Measurements from ENCODE around the gene NDEL1. TPM values are rescaled to one million over a fixed set of nuclear protein-coding genes. Genes with fewer than 3 reads are reported as not detected.

NDEL1 gene
- total and polyA plus RNA-seq, 9 of the 15 experiments (the other 6 are each of a cell fraction or from before 2014, with no cell fraction given) = 0.86 to 30.5 (median 22.7) TPM

DNA sequence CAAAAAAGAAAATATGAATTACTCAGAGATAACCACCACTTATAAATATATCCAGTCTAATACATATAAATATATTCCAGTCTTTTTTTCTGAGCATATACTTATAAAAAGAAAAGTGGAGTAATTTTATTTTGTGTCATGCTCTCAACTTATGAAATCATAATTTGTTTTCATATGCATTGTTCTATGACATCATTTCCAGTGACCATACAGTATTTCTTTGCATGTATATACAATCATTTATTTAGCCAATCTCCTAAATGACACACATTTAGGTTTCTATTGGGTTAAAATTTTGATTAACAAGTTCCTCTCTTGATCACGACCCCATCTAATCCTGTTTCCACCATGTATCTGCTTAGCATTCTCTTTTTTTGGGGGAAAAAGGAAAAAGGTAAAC, 16.4 kb upstream of the NDEL1 start (continued):
- TF ChIP-seq, protein P1, sequence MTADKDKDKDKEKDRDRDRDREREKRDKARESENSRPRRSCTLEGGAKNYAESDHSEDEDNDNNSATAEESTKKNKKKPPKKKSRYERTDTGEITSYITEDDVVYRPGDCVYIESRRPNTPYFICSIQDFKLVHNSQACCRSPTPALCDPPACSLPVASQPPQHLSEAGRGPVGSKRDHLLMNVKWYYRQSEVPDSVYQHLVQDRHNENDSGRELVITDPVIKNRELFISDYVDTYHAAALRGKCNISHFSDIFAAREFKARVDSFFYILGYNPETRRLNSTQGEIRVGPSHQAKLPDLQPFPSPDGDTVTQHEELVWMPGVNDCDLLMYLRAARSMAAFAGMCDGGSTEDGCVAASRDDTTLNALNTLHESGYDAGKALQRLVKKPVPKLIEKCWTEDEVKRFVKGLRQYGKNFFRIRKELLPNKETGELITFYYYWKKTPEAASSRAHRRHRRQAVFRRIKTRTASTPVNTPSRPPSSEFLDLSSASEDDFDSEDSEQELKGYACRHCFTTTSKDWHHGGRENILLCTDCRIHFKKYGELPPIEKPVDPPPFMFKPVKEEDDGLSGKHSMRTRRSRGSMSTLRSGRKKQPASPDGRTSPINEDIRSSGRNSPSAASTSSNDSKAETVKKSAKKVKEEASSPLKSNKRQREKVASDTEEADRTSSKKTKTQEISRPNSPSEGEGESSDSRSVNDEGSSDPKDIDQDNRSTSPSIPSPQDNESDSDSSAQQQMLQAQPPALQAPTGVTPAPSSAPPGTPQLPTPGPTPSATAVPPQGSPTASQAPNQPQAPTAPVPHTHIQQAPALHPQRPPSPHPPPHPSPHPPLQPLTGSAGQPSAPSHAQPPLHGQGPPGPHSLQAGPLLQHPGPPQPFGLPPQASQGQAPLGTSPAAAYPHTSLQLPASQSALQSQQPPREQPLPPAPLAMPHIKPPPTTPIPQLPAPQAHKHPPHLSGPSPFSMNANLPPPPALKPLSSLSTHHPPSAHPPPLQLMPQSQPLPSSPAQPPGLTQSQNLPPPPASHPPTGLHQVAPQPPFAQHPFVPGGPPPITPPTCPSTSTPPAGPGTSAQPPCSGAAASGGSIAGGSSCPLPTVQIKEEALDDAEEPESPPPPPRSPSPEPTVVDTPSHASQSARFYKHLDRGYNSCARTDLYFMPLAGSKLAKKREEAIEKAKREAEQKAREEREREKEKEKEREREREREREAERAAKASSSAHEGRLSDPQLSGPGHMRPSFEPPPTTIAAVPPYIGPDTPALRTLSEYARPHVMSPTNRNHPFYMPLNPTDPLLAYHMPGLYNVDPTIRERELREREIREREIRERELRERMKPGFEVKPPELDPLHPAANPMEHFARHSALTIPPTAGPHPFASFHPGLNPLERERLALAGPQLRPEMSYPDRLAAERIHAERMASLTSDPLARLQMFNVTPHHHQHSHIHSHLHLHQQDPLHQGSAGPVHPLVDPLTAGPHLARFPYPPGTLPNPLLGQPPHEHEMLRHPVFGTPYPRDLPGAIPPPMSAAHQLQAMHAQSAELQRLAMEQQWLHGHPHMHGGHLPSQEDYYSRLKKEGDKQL (CRISPR knock-in tag; IDR thresholded peaks at IDR 0.05; ENCODE audit: borderline replicate concordance) = no peak
- TF ChIP-seq SNIP1 (IDR thresholded peaks at IDR 0.05; ENCODE audit: low read depth) = no peak
- TF ChIP-seq ZNF695 (CRISPR knock-in tag; IDR thresholded peaks at IDR 0.05) = no peak
- no peak for TF ChIP-seq PTTG1 (tag; IDR thresholded peaks at IDR 0.05; ENCODE audit: low read depth)
- TF ChIP-seq, protein P2, sequence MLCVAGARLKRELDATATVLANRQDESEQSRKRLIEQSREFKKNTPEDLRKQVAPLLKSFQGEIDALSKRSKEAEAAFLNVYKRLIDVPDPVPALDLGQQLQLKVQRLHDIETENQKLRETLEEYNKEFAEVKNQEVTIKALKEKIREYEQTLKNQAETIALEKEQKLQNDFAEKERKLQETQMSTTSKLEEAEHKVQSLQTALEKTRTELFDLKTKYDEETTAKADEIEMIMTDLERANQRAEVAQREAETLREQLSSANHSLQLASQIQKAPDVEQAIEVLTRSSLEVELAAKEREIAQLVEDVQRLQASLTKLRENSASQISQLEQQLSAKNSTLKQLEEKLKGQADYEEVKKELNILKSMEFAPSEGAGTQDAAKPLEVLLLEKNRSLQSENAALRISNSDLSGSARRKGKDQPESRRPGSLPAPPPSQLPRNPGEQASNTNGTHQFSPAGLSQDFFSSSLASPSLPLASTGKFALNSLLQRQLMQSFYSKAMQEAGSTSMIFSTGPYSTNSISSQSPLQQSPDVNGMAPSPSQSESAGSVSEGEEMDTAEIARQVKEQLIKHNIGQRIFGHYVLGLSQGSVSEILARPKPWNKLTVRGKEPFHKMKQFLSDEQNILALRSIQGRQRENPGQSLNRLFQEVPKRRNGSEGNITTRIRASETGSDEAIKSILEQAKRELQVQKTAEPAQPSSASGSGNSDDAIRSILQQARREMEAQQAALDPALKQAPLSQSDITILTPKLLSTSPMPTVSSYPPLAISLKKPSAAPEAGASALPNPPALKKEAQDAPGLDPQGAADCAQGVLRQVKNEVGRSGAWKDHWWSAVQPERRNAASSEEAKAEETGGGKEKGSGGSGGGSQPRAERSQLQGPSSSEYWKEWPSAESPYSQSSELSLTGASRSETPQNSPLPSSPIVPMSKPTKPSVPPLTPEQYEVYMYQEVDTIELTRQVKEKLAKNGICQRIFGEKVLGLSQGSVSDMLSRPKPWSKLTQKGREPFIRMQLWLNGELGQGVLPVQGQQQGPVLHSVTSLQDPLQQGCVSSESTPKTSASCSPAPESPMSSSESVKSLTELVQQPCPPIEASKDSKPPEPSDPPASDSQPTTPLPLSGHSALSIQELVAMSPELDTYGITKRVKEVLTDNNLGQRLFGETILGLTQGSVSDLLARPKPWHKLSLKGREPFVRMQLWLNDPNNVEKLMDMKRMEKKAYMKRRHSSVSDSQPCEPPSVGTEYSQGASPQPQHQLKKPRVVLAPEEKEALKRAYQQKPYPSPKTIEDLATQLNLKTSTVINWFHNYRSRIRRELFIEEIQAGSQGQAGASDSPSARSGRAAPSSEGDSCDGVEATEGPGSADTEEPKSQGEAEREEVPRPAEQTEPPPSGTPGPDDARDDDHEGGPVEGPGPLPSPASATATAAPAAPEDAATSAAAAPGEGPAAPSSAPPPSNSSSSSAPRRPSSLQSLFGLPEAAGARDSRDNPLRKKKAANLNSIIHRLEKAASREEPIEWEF (CRISPR knock-in tag; IDR thresholded peaks at IDR 0.05) = no peak
- no peak for TF ChIP-seq USF2 (CRISPR knock-in tag; IDR thresholded peaks at IDR 0.05)

Data from K562 (cell line).